NCI-H2227 (cell line): ENCODE results near the gene HOXB7.

ENCODE experiments used
- DNase-seq: peaks from one replicate; lab custom pipeline; 2025; ENCODE audit not compliant: unreplicated experiment; lab: John Stamatoyannopoulos, UW

Gene HOXB7

DNA sequence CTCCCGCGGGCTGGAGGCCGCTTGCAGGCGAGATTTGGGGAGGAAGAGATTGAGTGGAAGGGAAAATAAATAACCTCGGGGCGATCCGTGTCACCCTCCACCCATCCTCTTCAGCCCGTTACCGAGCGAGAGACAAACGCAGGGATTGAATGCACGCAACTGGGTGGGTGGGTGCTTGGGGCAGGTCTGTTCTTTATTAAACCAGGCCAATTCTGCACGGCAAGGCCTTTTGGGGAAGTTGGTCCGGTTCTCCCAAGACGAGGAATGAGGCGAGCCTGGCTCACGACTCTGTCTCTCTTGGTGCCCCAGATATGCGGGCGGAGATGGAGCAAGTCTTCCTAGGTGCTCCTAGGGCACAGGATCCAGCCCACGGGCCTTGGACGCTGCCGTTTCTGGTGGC is 396 bp upstream of the HOXB7 start:
- DNase-seq, result no peak

DNA sequence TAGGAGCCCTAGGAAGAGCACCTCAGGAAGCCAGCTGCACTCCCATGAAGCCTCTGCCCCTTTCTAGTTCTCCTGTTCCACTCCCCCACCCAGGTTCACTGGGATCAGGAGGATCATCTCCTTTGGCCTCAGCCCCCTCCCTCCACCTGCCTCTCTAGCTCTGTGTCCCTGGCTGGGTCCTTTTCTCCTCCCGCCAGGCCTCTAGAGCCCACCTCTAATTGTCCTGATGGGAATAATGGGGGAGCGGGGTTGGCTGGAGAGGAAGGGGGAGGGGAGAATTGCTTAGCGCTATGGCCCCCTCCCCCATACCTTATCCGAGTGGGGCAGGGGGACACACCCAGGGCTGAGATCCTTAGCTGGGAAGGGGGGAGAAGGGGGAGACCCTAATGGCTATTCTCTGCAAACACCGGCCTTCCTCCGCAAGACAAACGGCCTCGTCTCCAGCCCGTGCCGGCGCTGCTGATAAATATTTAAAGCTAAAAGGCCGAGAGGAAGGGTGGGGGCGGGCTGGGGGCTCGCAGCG is 997 bp downstream of the HOXB7 start:
- DNase-seq, result peak; percentile 48

DNA sequence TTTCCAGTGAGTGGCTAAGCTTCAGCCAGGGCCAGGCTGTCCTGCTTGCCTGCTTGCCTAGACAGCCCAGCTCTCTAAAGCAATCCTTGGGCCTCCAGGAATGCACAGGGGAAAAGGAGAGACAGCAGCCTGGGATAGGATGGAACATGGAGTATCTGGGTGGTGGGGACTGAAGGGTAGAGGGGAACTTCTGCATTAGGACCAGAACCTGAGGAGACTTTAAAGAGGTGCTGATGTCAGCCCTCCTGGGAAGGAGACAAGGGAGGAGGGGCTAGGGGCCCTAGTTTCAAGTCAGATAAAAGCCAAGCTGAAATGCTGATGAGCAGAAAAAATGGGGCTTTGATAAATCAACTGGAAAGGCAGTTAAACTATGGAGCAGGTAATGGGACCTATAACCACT is 1.8 kb downstream of the HOXB7 start:
- no peak for DNase-seq

DNA sequence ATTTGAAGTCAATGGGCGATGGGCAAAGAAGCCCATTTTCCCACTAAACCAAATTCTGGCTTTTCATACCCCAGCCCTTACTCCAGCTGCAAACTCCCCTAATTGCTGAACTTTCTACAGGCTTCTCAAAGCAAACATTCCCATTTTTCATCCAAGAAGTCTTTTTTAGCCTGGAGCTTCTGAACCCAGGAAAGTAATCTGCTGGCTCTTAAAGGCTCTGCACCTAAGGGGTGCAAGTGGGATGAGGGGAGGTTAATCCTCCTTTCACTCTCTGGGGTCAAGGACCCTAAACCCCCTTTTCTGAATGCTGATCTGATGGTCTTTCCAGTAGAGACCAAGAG is 2.4 kb downstream of the HOXB7 start:
- DNase-seq, result no peak

DNA sequence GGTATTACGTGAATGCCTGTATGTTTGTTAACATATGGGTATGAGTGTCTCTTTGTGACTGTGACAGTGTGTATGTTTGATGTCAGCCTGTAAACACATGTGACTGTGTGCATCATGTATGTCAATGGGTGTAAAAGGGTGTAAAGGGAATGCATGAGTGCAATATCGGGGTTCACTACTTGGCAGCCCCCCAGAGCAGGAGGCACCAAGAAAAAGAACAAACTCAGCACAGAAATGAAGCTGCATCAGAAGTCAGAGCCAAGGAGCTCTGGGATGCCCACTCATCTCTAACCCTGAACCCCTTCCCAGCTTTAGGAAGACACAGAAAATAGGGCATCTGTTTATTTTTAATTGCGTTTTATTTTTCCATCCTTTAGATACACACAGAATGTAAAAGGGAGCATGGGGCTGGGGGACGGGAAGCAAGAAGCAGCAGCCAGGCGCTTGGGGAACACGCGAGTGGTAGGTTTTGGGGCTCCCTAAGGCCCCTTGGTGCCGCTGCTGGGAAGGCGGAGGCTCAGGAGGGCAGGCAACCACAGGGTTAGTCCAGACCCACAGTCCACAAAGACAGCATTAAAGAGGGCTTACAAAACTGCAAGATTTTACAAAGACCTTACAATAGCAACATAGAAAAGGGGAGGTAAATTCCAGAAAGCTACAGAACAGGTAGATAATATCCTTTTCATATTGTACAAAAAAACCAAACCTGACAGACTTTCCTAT is 3.8 kb downstream of the HOXB7 start:
- DNase-seq, result no peak

DNA sequence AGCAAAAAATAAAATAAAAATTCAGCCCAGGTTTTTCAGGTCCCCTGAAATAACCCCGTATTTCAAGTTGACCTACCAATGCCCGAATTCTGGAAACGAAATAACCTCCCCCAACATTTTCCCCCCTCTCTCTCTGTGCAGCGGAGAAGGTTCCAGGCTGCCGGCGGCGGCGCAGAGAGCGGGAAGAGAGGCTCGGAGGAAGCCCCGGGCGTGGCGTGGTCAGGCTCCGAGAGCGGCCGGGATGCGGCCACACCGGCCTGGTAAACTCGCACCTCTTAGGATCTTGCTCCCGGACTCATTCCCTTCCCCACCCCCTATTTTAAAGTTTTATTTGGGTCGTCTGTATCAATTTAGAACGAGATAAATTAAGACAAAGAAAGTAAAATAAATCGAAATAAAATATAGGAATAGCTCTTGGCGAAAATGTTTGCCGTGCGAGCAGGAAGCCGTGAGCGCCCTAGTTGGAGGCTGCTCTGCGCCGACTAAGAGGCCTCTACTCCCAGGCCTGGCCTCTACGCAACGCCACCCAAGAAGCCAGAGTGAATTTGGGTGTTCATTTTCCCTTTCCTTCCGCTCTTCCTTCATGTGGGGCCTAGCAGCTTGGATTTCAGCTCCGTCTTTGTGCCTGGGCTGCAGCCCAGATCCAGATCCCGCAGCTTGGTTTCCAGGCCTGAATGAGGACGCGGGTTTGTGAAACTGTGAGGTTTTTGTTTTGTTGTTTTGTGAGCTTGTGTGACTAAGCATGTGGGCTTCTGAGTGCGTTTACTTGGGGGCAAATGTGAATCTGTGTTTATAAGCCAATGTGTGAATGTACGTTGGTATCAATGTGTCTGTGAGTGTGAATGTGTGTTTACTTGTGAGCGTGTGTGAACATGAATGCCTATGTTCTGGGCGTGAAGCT is 4.6 kb downstream of the HOXB7 start:
- no peak for DNase-seq

DNA sequence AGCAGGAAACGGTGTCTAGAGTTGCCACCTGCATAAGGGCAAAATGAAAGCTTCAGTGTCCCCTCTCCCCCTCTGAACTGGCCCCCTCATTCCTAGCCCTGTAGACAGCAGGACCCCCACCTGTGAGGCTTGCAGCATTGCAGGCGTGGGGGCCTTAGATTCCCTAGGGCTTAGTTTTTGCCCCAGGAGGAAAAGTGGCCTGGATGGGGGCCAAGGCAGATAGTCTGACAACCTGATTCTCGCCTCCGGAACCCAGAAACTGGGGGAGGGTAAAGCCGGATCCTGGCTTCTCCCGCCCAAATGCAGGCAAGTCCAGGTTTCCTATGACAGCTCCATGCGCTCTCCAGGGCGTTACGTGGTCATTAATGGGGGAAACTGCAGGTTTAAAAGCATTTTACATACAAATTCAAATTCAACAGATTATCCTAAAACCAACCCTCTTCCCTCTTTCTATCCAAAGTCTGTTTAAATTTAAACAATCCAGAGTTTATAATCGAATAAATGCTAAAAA is 5.4 kb downstream of the HOXB7 start:
- no peak for DNase-seq

DNA sequence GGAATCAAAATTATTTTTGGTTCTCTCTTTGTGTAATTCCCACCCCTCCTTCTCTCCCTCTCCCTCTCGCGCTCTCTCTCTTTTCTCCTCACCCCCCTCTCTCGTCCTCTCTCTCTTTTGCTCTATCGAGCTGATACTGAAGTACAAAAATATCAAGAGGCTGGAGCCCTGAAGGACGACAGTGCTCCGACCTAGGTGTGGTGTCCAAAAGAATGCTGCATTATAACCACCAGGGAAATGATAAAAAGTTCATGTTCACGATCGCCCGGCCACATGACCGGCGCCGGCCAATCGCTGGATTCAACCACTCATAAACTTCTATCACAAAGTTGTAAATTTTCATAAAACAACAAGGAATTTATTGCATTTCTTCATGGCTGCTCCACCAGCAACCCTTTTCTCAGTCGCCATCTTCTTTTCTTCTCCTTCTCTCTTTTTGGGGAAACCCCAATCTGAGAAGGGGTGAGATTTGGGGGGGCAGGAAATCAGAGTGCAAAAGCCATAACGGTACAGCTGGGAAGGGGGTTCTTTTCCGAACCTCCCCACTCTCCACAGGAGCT is 6.0 kb downstream of the HOXB7 start, which contains the start of gene HOXB6:
Gene HOXB6 (minus strand): TSS at position 217 of the 560 bp plus-strand sequence. CDS start 6,836 bp downstream, outside the sequence.
- DNase-seq, result peak; percentile 25

DNA sequence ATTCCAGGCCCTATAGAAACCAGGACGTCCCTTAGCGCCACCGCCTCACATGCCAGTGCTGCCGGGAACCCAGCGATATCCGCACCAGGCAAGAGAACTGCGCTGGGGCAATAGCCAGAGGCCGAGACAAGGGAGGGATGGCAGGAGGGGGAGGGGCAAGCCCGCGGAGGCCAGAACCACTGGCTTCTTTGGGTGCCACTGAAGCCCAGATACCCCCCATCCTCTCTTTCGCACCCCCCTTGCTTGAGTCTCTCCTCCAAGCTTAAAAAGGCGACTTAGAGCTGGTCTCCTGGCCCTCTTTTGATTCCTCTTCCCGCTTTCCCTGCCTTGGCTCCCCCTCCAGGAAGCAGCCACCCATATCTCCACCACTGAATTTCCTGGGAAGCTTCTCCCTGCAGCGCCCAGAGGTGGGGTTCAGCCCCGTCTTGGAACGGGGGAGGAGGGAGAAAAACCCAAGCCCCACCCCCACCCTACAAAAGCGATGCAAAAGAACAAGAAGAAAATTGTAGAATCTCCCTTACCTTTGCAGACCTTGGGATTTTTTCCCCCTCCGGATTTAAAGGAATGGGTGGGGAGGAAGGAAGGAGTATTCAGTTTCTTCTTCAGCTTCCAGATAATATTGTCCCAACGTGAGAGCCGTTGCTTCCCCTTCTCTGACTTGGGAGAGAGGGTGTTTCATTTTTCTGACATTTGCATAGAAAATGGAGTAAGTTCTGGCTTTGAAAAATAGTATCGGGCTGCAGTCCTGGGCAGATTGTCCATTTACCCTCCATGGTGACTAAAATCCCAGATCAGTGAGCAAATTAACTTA is 6.7 kb downstream of the HOXB7 start:
- no peak for DNase-seq

DNA sequence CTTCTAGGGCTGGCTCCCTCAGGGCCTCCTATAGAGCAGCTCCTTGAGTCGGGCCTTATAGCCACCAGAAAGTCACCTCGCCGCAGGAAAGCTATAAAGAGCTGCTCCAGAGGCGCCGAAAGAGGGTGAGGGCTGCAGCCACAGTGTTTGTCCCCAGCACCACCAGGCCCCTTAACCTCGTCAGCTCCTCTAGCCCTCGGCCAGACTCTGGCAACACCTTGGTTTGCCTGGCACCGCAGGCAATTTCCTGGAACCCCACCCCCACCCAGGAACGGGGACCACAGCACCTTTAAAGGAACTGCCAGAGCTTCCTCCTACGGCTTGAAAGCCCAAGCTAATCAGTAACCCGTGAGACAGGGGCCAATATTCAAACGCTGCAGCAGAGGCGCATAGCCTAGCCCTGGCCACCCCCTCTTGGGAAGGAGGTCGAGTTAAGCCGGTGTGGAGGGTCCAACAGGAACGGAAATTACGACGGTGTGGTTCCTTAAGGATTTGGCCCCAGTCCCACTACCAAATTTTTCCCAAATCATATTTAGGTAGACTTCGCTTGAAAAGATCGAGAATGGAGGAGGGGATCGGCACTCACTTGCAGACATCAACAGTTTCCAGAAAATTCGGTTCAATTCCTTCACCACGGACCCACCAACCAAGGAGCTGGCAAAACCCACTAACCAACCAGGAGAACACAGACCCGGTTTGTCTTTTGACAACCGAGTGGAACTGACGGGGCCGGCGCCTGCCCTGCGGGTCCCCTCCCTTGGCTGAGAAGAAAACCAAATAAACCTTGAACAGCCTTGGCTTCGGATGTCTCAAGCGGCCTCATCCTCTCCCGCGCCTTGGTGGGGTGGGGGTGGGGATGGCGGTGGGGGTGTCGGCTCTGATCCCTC is 9.0 kb downstream of the HOXB7 start:
- no peak for DNase-seq

DNA sequence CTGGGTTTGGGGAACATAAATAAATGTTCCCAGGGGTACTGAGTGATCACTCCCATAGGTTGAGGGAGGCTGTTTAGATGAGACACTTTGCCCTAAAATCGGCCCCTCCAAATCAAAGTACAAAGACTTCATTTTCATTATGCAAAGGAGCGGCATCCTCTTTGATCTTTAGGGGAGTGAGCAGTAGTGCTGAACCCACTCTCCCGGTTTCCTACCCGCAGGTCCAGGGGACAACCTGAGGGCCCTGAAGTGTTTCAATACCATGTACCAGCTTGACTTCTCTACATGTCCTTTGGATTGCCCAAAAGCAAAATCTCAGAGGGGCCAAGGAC is 9.6 kb downstream of the HOXB7 start:
- DNase-seq, result no peak

DNA sequence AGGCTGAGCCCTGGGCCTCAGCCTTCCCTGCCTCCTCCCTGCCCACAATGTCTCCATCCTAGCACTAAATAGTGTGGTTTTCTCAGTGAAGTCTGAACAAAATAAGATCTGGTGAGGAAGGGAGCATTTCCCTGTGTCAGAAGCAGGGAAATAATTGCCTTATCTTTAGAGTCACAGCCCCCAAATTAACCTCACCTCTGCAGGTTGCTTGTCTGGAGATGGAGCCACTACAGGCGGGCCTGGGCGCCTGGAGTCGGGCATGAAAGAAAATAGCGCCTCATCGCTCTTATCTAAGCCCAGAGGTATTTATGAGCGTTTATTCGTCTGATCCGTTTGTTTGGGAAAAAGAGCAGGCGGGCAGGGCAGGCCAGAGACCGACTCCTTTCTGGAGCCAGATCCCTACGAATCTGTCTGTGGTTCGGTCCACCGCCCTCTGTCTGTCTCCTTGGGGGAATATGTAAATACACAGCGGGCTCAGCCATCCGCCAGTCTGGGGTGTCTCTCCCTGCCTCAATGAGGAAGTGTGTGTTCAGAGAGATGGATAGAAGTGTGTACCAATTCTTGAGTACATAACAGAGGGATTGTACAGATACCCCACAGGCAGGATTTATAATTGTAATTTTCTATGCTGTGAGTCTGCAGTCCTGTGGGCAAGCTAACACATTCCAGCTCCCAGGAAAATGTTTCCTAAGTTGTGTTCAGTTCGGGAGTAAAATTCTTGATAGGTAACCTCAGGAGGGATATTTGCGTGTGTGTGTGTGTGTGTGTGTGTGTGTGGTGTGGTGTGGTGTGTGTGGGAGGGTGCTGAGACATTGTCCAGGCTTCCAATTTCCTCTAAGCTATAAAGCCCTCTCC is 10.3 kb downstream of the HOXB7 start:
- no peak for DNase-seq

DNA sequence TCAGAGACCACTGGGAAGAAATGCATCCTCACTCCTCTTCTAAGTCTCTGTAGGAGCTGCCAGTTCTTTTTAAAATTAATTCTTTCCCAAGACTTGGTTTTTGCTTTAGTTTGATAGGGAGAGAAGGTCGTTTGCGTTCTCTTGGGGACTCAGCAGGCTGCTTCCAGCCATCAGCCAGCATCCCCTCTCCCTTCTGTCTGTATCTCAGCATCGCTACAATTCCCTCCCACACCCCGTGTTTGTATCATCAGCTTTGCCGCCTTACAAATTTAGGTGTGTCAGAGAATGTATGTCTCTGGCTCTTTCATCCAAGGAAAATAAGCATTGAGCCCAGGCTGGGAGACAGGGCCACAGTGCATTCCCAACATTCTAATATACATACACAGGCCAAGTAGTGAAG is 11.5 kb downstream of the HOXB7 start:
- no peak for DNase-seq

DNA sequence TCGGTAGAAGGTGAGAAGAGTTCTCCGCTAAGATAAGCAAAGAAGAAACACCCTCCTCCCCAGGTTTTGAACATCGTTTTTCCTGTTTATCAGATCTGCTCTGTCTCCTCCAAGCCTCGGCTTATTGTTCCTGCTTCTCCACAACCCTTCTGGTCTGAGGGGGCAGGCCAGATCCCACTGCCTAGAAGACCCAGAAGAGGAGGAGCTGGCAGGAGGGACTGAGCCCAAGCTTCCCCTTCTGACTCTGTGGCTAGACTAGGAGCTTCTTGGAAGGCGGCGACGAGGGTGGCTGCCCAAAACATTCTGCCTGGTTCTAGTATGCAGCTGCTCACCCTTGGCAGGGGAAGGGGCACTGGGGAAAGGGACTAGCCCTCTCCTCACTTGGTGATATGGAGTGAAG is 12.1 kb downstream of the HOXB7 start:
- DNase-seq, result no peak

DNA sequence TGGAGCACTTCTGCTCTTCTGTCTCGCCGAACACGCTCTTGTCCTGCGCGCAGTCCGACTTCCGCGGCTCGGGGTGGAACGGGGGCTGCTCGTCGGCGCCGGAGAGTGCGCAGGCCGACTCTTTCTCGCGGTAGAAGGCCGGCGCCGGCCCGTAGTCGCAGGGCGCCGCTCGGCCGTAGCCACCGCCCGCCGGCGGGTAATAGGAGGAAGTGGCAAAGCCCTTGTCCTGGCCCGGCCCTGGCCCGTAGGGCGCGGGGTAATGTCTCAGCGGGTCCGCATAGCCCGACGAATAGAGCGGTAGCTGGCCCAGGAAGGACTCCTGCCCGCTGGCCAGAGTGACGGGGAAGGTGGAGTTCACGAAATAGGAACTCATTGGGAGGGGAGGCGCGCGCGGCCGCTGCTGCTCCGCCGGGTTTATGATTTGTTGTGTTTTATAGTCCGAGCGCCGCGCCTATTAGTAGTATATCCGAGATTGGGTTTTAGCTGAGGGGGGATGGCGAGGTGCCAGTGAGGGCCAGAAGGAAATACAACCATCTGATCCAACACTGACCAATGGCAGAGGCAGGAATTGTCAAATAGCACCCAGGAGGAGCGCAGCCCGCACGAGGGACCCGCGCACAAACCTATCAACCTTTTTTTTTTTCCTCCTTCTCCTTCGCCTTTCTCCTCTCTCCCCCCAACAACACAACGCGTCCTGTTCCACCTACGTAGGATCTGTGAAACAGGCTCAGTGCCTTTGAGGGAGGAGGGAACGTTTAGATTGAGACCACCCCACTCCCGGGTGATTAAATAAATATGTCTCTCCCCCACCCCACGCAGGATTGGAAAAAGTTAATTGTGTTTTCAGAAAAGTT is 12.8 kb downstream of the HOXB7 start:
- DNase-seq, result peak; percentile 43

DNA sequence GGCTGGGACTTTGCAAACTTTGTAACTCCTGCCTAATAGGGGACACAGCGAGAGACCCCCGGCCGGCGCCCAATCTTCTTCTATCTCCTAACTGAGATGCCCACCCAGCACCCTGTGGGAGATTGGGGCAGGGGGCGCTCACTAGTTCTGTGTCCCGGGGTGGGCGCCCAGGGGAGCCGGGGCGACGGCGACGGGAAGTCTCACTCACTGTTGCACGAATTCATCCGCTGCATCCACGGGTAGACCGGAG is 13.4 kb downstream of the HOXB7 start:
- no peak for DNase-seq

DNA sequence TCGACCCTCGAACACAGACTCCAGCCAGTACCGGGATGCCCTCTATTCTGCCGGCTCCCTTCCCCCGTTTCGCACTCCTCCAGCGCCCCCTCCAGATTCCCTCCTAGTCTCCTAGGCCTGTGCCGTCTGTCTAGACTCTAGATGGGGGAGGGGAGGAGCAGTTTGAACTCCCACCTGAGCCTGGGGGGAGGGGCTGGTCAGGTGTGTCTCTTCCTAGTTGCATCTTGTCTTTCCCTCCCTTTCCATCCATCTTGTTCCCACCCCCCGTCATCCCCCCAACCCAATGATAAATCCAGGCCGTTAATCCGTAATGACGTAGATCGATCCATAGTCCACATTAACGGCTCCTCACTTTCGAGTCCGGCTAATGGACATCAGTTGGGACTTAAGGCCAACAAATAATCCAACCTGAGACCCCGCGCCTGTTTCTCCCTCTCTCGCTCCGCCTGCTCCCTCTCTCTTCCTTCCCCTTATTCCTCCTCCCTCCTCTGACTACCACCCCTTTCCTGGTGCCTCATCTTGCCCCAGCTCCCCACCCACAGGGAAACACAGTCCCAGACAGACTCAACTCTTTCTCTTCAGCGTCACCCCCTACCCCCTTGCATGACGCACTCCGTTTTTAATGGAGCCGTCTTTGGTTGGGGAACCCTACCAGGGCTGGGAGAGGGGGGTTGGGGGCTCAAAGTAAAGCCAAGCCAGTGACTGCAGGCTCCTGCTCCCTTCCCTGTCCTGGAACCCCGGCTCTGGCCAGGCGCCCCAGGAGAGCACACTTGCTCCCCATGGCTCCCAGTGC is 13.9 kb downstream of the HOXB7 start:
- no peak for DNase-seq
